GM10847 (cell line): ENCODE measurements around the gene RPS6KC1.

Experiments used
- POLR2A ChIP-seq: IDR thresholded peaks from 2 replicates; pipeline ENCODE4 v1.6.1; 2011; ENCODE audit not compliant: insufficient read length; ENCODE audit errors: extremely low read depth

RPS6KC1 gene

GRCh38 chr1:213122514-213122929 lies 71.5 kb downstream of the RPS6KC1 start:
- no peak for TF ChIP-seq POLR2A

GRCh38 chr1:213123087-213123486 lies 72.0 kb downstream of the RPS6KC1 start:
- TF ChIP-seq POLR2A: no peak

- no peak for TF ChIP-seq POLR2A
Observed at GRCh38 chr1:213123536-213123935, 72.5 kb downstream of the RPS6KC1 start.

DNA sequence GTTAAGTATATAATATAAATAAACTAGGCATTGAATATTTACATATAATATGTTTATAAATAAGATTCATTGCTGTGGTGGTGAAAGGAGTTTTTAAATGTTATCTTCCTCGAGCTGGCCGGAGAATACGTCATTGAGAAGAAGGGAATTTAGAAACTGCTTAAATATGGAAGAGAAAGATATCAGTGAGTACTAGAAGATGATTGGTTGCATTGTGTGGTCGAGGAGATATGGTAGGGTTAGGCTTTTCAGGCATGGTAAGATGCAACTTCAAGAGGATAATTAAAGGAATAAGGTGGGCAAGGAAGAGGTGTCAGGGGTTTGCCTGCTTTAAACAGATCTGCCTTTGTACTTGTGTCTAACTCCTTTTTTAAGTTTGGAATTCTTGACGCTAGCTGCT lies 73.5 kb downstream of the RPS6KC1 start:
- no peak for TF ChIP-seq POLR2A

- no peak for TF ChIP-seq POLR2A
Observed at GRCh38 chr1:213125643-213126042, 74.6 kb downstream of the RPS6KC1 start.

DNA sequence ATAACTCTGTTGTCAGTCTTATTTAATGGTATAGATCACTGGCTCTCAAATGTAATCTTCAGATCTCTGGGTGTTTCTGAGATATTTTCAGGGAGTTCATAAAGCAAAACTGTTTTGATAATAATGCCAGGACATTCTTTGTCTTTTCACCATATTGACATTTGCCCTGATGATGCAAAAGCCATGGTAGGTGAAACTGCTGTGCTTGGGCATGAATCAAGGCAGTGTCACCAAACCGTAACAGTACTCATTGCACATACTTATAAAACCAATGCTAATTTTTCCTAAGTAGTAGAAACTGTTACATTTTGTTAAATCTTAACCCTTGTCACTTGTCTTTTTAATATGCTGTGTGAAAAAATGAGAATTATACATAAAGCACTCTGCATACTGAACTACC lies 76.0 kb downstream of the RPS6KC1 start:
- no peak for TF ChIP-seq POLR2A

DNA sequence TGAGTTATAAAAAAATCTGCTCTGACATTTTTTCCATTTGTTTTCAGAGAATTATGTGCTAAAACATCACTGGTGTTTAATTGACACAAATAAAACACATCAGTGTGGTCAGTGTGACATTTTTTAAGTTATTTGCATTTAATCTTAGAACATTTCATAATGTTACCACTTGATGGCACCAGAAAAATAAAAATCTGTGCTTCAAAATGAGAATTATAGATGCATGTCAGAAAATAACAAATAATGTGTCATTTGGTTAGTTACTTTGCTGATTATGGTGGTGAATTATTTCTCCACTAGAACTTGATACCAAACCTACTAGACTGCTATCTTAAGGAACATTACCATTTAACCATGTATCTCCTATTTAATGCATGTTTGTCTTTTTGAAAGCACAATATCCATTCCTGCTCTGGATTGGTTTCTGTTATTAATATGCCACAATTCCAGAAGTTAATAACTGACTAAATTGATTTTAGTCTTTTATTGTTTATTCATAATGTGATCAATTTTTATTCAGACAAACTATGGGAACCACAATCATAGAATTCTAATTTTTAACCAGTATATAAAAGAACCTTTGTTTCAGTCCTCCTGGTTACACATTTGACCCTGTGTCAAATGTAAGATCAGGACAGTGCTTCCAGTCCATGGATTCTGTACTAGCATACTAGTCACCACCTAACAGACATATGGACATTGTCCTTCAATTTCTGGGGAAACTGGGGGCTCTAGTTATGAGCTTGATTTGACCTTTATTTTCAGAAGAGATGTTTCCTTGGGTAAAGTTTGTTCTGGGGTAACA lies 81.0 kb downstream of the RPS6KC1 start:
- TF ChIP-seq POLR2A: no peak

GRCh38 chr1:213135572-213135971 lies 84.5 kb downstream of the RPS6KC1 start:
- TF ChIP-seq POLR2A: no peak

- TF ChIP-seq POLR2A: no peak
Observed at GRCh38 chr1:213136190-213136917, 85.3 kb downstream of the RPS6KC1 start.

DNA sequence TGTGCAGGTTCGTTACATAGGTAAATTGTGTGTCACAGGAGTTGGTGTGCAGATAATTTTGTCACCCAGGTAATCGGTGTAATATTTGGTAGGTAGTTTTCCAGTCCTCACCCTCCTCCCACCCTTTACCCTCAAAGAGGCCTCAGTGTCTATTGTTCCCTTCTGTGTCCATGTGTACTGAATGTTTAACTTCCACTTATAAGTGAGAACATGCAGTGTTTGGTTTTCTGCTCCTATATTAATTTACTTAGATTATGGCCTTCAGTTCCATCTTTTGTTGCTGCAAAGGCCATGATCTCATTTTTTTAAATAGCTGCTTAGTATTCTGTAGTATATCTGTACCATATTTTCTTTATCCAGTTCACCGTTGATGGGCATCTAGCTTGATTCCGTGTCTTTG lies 87.3 kb downstream of the RPS6KC1 start:
- no peak for TF ChIP-seq POLR2A

DNA sequence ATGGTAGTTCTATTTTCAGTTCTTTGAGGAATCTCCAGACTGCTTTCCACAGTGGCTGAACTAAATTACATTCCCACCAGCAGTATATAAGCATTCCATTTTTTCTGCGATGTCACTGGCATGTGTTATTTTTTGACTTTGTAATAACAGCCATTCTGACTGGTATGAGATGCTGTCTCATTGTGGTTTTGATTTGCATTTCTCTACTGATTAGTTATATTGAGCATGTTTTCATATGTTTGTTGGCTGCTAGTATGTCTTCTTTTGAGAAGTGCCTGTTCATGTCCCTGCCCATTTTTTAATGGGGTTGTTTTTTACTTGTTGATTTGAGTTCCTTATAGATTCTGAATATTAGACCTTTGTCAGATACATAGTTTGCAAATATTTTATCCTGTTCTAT lies 87.9 kb downstream of the RPS6KC1 start:
- no peak for TF ChIP-seq POLR2A

GRCh38 chr1:213148905-213149304 lies 97.9 kb downstream of the RPS6KC1 start:
- TF ChIP-seq POLR2A: no peak

- no peak for TF ChIP-seq POLR2A
Observed at GRCh38 chr1:213154056-213154685, 103.1 kb downstream of the RPS6KC1 start.

DNA sequence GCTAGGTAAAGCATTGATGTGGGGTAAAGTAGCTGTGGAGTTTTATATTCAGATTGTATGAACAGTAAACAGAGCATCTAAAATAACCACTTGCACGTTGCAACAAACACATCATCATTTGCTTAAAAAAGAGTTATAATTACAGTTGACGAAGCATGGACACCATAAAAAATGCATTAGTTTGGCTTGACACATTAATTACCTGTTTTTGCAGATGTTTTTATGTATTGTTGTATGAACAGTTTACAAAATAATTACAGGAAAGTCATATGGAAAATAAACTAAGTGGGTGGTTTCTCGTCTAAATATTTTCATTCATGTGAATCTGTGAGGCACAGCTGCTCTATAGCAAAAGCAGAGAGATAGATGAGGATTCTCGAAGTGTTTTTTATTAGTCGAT lies 108.3 kb downstream of the RPS6KC1 start:
- no peak for TF ChIP-seq POLR2A

GRCh38 chr1:213162338-213162737 lies 111.3 kb downstream of the RPS6KC1 start:
- no peak for TF ChIP-seq POLR2A

DNA sequence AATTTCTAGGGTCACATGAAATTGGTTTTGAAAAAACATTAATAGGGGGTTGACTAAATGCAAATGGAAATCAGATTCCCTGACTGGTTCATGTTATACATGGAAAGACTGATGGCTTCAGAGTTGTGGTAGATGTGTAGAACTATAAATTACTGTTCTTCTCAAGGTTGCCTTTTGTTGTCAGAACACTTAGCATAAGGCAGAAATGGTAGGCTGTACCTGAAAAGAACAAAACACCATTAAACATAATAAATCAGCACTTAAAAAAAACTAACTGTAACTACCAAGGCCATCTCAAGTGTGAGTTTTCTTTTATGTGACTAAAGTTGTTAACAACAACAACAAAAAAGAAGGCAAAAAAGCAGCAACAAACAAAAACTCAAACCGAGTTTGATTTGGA lies 111.8 kb downstream of the RPS6KC1 start:
- no peak for TF ChIP-seq POLR2A

- no peak for TF ChIP-seq POLR2A
Observed at GRCh38 chr1:213163278-213163711, 112.3 kb downstream of the RPS6KC1 start.

DNA sequence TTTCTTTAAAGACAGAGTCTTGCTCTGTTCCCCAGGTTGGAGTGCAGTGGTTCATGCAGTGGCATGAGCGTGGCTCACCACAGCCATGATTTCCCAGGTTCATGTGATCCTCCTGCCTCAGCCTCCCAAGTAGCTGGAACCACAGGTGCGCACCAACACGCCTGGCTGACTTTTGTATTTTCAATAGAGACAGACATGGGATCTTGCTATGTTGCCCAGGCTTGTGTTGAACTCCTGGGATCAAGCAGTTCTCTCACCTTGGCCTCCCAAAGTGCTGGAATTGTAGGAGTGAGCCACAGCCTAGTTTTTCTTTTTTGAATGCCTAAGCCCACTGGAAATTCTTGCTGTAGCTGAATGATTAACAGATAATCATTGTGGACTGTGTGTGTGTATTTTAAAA lies 113.5 kb downstream of the RPS6KC1 start:
- TF ChIP-seq POLR2A: no peak
